ENCODE measurements around the gene ZFPL1.

ZFPL1 gene

DNA sequence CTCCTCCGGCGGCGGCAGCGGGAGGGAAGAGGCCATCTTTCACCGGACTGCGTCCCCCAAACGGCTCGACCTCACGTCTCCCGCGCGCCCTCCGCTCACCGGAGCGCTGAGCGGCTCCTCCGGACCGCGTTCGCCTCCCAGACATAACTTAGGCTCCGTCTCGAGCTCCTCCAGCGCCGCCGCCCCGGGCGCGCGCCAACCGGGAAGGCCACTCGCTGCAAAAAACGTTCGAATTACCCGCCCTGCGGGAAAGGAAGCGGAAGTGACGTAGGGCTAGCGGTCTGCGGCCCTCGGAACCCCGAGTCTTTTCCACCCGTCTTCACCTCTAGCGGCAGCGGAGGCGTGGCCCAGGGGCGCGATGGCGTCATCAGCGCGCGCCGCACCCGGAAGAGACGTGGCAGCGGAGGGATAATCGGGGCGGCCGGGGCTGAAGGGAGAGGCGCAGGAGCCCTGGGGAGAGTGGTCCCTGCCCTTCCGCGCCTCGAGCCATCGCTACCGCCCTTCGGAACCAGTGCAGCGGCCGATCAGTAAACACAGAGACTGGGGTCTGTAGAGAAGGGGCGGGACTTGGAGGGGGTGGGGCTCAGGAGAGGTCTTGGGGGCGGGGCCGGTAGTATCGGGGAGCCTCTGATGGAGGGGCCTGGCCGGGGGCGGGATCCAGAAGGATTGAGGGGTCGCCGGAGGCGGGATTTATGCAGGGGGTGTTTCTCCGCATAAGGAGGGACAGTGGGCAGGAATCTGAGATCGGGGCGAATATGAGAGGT, at the start of gene ZFPL1, which contains the start of gene CDCA5:
Gene ZFPL1, plus strand, starts transcription at position 389 of the 764 bp plus-strand sequence. CDS start 477 bp downstream, outside the sequence.
Gene CDCA5, minus strand, starts transcription at position 207 of the 764 bp plus-strand sequence. Its CDS starts 62 bp downstream, at position 145.
- DNase-seq: peak; percentile 66

DNA sequence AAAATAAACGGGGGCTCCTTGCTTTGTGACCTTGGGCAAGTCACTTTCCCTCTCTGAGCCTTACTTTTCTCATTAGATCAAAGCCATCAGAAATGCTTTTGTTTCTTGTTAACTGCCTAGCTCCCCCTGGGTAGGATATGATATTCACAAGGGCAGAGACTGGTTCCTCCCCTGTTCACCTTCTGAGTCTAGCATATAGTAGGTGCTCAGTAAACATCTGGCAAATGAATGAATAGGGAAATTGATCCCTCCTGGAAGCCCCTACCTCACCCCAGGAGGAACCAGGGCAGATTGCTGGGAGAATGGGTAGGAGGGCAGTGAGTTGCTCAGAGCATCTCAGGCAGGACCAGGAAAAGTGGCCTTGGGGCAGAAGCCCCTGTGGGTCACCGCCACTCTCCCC, 49.6 kb upstream of the ZFPL1 start:
- DNase-seq: no peak

DNA sequence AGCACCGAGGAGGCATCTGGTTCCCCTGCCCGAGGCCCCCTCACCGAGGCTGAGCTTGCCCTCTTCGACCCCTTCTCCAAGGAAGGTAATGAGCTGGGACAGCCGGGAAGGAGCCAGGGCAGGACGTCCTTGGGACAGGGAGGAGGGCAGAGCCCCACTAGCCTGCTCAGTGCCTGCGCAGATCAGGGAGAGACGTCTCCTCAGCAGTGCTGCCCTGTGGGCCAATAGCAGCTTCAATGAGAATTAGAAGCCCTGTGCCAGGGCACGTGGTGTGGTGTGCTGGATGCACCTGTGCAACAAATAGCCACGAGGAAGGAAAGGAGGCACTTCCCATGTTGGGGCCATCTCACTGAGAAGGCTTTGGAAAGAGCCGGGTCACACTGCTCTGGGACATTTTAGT, 48.4 kb upstream of the ZFPL1 start:
- no peak for DNase-seq

DNA sequence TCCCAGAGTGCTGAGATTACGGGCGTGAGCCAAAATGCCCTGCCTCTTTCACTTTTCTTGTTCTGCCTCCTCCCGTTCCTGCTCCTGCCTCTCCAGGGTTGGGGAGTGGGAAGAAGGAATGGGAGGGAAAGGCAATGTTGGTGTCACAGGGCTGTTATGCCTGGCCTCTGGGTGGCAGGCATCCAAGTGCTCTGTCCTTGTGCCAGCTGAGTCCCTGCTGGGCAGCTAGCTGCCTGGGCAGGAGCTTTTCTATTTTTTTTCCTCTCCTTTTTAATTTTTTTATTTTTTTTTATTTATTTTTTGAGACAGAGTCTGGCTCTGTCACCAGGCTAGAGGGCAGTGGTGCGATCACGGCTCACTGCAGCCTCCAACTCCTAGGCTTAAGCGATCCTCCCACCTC, 47.1 kb upstream of the ZFPL1 start:
- DNase-seq: no peak

DNA sequence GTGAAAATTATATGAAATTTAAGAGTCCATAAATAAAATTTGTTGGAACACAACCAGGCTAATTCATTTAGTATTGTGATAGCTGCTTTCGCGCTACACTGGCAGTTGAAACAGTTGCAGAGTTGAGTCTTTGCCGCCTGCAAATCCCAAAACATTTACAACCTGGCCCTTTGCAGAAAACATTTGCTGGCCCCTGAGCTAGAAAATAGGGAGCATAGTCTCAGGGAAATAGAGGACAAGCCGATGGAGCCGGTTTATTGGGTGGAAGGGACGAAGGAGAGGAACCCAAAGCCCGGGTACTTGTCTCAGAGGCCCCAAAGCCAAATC, 43.5 kb upstream of the ZFPL1 start:
- DNase-seq: no peak

- DNase-seq: peak; percentile 94
Observed at GRCh38 chr11:65040847-65041622, 43.0 kb upstream of the ZFPL1 start, which contains the start of gene SAC3D1. Gene SAC3D1 (plus strand): TSS chr11:65041210. CDS start chr11:65041293, 83 bp downstream.

GRCh38 chr11:65042891-65043290, 41.1 kb upstream of the ZFPL1 start:
- DNase-seq: no peak

- no peak for DNase-seq
Observed at GRCh38 chr11:65043881-65044501, 40.0 kb upstream of the ZFPL1 start.

- no peak for DNase-seq
Observed at GRCh38 chr11:65045061-65045460, 39.0 kb upstream of the ZFPL1 start.

GRCh38 chr11:65045728-65046127, 38.3 kb upstream of the ZFPL1 start:
- DNase-seq: no peak

DNA sequence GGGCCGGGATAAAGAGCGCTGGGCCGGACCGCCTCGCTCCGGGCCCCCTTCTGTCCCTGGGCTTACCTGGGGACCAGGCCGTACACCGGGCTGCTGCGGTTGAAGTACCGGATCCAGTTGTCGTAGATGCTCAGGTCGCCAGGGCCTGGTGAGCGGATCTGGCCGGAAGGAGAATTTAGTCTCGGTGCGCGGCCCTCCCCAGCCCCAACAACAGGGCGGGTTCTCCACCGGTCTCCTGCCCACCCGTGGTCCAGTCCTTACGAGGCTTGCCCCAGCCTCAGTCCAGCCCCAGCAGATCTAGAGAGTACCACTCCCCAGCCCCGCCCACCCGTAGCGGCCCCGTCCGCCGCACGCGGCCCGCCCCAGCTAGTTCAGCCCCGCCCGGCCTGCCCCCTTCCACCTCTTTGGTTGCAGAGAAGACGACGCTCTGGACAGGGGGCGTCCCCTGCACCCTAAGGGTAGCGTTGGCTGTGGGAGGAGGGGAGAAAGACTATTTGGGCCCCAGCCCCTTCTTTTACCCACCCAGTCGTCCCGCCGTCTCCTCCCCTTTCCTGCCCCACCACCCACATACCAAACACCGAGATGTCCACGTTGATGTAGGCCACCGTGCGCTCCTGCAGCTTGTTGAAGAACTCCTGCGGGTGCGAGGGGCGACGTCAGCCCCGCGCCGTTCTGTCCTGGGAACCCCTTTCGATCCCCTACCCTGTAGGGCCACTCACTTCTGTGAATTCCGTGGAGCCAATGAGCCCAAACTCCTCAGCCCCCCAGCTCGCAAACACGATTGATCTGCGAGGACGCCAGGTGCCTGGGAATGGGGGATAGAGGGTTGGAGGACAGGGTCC, 36.2 kb upstream of the ZFPL1 start:
- no peak for DNase-seq

DNA sequence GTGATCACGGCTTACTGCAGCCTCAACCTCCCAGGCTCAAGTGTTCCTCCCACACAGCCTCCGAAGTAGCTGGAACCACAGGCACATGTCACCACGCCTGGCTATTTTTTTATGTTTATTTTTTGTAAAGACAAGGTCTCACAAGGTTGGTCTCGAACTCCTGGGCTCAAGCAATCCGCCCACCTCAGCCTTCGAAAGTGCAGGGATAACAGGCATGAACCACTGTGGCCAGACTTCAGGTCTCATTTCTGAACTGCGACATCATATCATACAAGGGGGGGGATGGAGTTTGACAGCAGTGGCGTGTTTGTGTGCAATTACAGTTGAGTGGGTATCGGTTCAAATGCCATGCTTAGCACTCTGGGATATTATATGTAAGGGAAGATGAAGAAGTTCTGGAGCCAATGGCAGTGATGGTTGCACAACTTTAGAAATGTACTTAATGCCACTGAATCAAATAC, 32.6 kb upstream of the ZFPL1 start:
- no peak for DNase-seq

GRCh38 chr11:65053827-65054508, 30.1 kb upstream of the ZFPL1 start:
- no peak for DNase-seq

GRCh38 chr11:65055538-65055937, 28.5 kb upstream of the ZFPL1 start:
- DNase-seq: no peak

- no peak for DNase-seq
Observed at GRCh38 chr11:65056999-65057398, 27.0 kb upstream of the ZFPL1 start.

DNA sequence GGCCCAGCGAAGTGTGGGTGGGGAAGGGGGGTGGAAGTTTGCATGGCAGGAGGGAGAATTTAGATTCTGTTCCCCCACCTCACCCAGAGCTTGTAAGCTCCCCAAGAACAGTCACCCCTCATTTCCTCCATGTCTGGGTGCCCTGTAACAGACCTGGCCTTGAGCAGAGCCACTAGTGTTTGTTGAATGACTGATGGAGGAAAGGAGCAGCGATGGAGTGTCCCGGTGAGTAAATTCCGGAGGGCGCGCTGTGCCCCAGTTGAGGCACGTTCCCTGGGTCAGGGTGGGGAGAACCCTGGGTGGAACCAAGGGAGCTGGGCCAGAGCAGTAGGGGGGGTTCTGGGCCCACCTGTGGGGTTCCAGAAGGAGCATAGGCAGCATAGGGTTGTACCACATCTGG, 26.5 kb upstream of the ZFPL1 start:
- no peak for DNase-seq

DNA sequence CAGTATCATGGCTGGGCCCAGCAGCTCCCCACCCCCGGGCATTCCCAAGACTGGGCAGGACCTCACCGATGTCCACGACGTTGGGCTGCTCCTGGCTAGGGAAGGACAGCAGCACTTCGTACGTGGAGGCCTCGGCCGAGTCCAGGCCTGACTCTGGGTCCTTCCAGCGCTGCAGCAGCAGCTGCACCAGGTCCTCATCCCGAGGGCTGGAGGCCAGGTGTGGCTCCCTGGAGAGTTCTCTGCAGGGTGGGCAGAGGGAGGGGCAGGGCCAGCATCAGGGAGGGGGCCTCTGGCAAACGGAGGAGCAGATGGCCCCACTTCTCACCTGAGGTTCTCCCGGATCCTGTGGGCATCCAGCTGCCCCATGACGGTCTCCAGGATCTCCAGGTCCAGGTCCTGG, 26.0 kb upstream of the ZFPL1 start:
- DNase-seq: no peak

DNA sequence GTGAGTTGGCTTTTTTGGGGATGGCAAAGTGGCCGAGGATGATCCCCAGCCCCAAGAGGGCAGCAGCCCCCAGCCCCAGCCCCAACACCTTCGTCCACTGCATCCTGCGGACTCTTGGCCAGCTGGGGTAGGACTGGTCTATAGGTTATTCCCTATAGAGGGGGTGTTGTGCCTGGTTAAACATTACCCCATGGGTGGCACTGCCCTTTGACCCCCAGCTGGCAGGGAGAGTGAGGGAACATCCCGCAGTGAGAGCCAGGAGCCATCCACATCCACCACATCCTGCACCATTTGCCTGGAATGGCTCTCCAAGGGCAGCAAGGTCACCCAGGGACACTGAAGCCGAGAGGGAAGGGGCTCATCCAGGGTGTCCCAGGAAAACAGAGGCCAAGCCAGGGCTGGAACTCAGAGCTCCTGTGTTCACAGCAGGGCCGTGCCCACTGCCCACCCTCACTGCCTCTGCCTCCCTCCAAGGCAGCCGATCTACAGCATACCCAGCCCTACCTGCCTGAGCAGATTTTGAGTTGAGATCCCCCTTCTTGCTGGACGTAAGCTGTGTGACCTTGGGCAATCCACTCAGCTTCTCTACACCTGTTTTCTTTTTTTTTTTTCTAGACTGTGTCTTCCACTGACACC, 25.5 kb upstream of the ZFPL1 start, which contains the start of gene NAALADL1:
Gene NAALADL1, minus strand, starts transcription at position 135 of the 636 bp plus-strand sequence. Its CDS starts 32 bp downstream, at position 103.
- DNase-seq: no peak

DNA sequence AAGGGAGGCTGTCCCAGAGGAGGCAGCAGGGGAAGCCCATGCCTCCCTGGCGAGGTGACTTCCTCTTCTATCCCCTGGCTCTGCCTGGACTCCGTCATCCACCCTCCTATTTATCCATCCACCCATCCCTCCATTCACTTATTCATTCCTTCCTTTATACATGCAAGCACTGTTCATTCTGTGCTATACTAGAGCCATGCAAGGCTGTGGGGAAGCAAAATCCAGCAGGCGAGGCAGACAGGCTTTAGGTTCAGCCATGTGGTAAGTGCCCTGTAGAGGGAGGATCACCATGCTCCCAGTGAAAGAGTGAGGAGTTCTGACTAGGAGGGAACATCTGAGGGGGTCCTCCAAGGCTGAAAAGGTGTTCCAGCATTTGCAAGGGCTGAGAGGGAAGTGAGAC, 24.5 kb upstream of the ZFPL1 start:
- DNase-seq: no peak

DNA sequence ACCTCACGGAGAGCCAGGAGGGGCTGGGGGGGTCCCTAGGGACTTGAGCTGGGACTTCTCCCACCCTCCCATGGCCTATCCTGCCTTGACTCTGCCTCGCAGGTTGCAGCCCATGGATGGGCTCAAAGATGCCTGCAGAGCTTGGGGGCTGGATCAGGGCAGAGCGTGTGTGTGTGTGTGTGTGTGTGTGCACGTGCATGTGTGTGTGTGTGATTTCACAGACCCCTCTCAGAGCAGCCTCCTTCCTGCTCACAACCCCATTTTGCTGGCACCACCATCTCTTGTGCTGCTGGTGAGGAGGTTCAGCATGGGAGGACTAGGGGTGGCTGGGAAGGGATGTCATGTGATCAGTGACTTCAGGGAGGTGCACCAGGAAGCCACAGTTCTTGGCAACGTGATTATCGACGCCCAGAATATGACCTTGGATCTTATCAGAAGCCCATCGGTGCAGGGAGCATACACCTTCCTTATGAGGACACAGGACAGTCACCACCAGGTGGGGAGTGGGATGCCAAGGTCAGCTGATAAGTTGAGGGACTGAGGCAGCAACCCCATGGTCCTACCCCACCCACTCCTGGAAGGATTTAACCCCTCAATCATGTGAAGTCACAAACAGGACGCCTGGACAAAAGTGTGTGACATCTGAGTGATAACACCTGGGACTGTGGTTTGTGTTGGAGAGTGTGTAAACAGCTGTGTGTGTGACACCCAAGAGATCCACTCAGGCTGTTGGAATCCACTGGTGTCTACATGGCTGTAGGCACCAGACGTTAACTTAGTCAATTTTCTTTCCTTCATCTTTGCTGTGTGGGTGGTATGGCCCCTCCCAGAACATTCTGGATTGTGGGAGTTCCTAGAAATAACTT, 23.8 kb upstream of the ZFPL1 start:
- no peak for DNase-seq

Measured in SHP77 treated with DMSO at 0.1 percent for 48 hours (cell line).